Activated T-helper 17 cell treated with anti-CD3 and anti-CD28 coated beads, Interleukin-2, amount 50 U/mL, for 72 hours (primary cell): ENCODE data around the gene PTP4A2. TPM values are rescaled to one million over a fixed set of nuclear protein-coding genes. Genes with fewer than 3 reads are reported as not detected.
"Not testable (repeated sequence)": the region's sequence is repeated elsewhere in the genome, so short reads cannot be mapped to it uniquely, and the experiment has no call there.

Experiments
- ATAC-seq: fragments of 150-1000 bp; cut with Tn5 transposase; replicated peaks from 2 replicates; pipeline ENCODE4 v1.10.0; 2021; ENCODE audit warnings: mild to moderate bottlenecking, moderate library complexity
- H3K27ac Mint-ChIP-seq: one replicate; pipeline ENCODE4 v1.8.0; 2022; ENCODE audit warnings: mixed read lengths
- H3K27me3 Mint-ChIP-seq: one replicate; pipeline ENCODE4 v1.8.0; 2022; ENCODE audit warnings: mixed read lengths
- H3K36me3 Mint-ChIP-seq: one replicate; pipeline ENCODE4 v1.8.0; 2022; ENCODE audit warnings: low read depth, mild to moderate bottlenecking, mixed read lengths
- H3K4me1 Mint-ChIP-seq: one replicate; pipeline ENCODE4 v1.8.0; 2022; ENCODE audit warnings: mixed read lengths
- H3K4me3 Mint-ChIP-seq: one replicate; pipeline ENCODE4 v1.8.0; 2022; ENCODE audit warnings: mild to moderate bottlenecking, mixed read lengths
- H3K9me3 Mint-ChIP-seq: one replicate; pipeline ENCODE4 v1.8.0; 2022; ENCODE audit warnings: mixed read lengths
- total RNA-seq, 2 donors: library from RNA; stranded (reverse); gene quantifications; one replicate each; pipeline ENCODE4 v1.2.3, GENCODE V29; 2022

Gene PTP4A2
- total RNA-seq, 2 donors from 2014 or later = 285 to 351 TPM

- no peak overlapping the region for H3K27ac Mint-ChIP-seq
- no peaks in the 10 kb centered on the region for H3K9me3 Mint-ChIP-seq
- H3K27me3 Mint-ChIP-seq = no peaks in the 10 kb centered on the region
- peaks cover 14% of the 10 kb centered on the region for H3K36me3 Mint-ChIP-seq
- peaks cover 9% of the 10 kb centered on the region for H3K4me1 Mint-ChIP-seq
- no peak for ATAC-seq
- no peak overlapping the region for H3K4me3 Mint-ChIP-seq
Measured at GRCh38 chr1:31900790-31901189, 37.4 kb downstream of the PTP4A2 start.

GRCh38 chr1:31897526-31898100 is 40.6 kb downstream of the PTP4A2 start:
- H3K9me3 Mint-ChIP-seq = no peaks in the 10 kb centered on the region
- H3K4me3 Mint-ChIP-seq = no peak overlapping the region
- no peak for ATAC-seq
- H3K27ac Mint-ChIP-seq = no peak overlapping the region
- H3K4me1 Mint-ChIP-seq = peaks cover 9% of the 10 kb centered on the region
- no peaks in the 10 kb centered on the region for H3K36me3 Mint-ChIP-seq
- H3K27me3 Mint-ChIP-seq = no peaks in the 10 kb centered on the region

GRCh38 chr1:31895474-31896198 is 42.5 kb downstream of the PTP4A2 start:
- H3K4me1 Mint-ChIP-seq, H3K27me3 Mint-ChIP-seq, ATAC-seq, H3K9me3 Mint-ChIP-seq, H3K27ac Mint-ChIP-seq, H3K4me3 Mint-ChIP-seq, H3K36me3 Mint-ChIP-seq: not testable (repeated sequence)

- Mint-ChIP-seq H3K4me3 (peak overlapping the region; percentile 78), H3K27me3 (no peaks in the 10 kb centered on the region), H3K4me1 (peaks cover 13% of the 10 kb centered on the region), H3K9me3 (no peaks in the 10 kb centered on the region), H3K27ac (peak overlapping the region; percentile 96), H3K36me3 (peaks cover 8% of the 10 kb centered on the region)
- ATAC-seq = peak; percentile 88
Measured at GRCh38 chr1:31891280-31891679, 46.9 kb downstream of the PTP4A2 start.

- H3K4me3 Mint-ChIP-seq = no peak overlapping the region
- H3K4me1 Mint-ChIP-seq = peaks cover 13% of the 10 kb centered on the region
- H3K9me3 Mint-ChIP-seq = no peaks in the 10 kb centered on the region
- peaks cover 8% of the 10 kb centered on the region for H3K36me3 Mint-ChIP-seq
- peak overlapping the region; percentile 96 for H3K27ac Mint-ChIP-seq
- H3K27me3 Mint-ChIP-seq = no peaks in the 10 kb centered on the region
- no peak for ATAC-seq
Measured at GRCh38 chr1:31888291-31888690, 49.9 kb downstream of the PTP4A2 start.

- Mint-ChIP-seq H3K4me3 (no peak overlapping the region), H3K9me3 (no peaks in the 10 kb centered on the region), H3K36me3 (peaks cover 8% of the 10 kb centered on the region), H3K27ac (no peak overlapping the region), H3K27me3 (no peaks in the 10 kb centered on the region), H3K4me1 (peaks cover 13% of the 10 kb centered on the region)
- no peak for ATAC-seq
Measured at GRCh38 chr1:31886866-31887265, 51.3 kb downstream of the PTP4A2 start.

GRCh38 chr1:31885851-31886250 is 52.3 kb downstream of the PTP4A2 start:
- Mint-ChIP-seq H3K27me3 (no peaks in the 10 kb centered on the region), H3K9me3 (no peaks in the 10 kb centered on the region), H3K36me3 (peaks cover 8% of the 10 kb centered on the region), H3K4me3 (no peak overlapping the region), H3K4me1 (peaks cover 10% of the 10 kb centered on the region), H3K27ac (no peak overlapping the region)
- ATAC-seq = no peak

GRCh38 chr1:31883357-31883942 is 54.7 kb downstream of the PTP4A2 start:
- H3K4me3 Mint-ChIP-seq = no peak overlapping the region
- no peaks in the 10 kb centered on the region for H3K27me3 Mint-ChIP-seq
- H3K36me3 Mint-ChIP-seq = no peaks in the 10 kb centered on the region
- ATAC-seq = no peak
- H3K4me1 Mint-ChIP-seq = no peaks in the 10 kb centered on the region
- no peak overlapping the region for H3K27ac Mint-ChIP-seq
- H3K9me3 Mint-ChIP-seq = no peaks in the 10 kb centered on the region

GRCh38 chr1:31881688-31882000 is 56.5 kb downstream of the PTP4A2 start:
- H3K27ac Mint-ChIP-seq = no peak overlapping the region
- H3K36me3 Mint-ChIP-seq = no peaks in the 10 kb centered on the region
- no peak for ATAC-seq
- H3K9me3 Mint-ChIP-seq = no peaks in the 10 kb centered on the region
- H3K4me1 Mint-ChIP-seq = no peaks in the 10 kb centered on the region
- H3K4me3 Mint-ChIP-seq = no peak overlapping the region
- H3K27me3 Mint-ChIP-seq = no peaks in the 10 kb centered on the region

- no peaks in the 10 kb centered on the region for H3K27me3 Mint-ChIP-seq
- no peaks in the 10 kb centered on the region for H3K4me1 Mint-ChIP-seq
- H3K27ac Mint-ChIP-seq = no peak overlapping the region
- no peak for ATAC-seq
- no peaks in the 10 kb centered on the region for H3K9me3 Mint-ChIP-seq
- H3K36me3 Mint-ChIP-seq = no peaks in the 10 kb centered on the region
- H3K4me3 Mint-ChIP-seq = no peak overlapping the region
Measured at GRCh38 chr1:31880957-31881687, 57.0 kb downstream of the PTP4A2 start.

- Mint-ChIP-seq H3K4me3 (no peak overlapping the region), H3K9me3 (no peaks in the 10 kb centered on the region), H3K4me1 (no peaks in the 10 kb centered on the region), H3K27ac (no peak overlapping the region), H3K36me3 (no peaks in the 10 kb centered on the region), H3K27me3 (no peaks in the 10 kb centered on the region)
- no peak for ATAC-seq
Measured at GRCh38 chr1:31879981-31880608, 58.1 kb downstream of the PTP4A2 start.

- no peaks in the 10 kb centered on the region for H3K27me3 Mint-ChIP-seq
- no peak for ATAC-seq
- no peak overlapping the region for H3K4me3 Mint-ChIP-seq
- H3K4me1 Mint-ChIP-seq = peaks cover 2% of the 10 kb centered on the region
- H3K9me3 Mint-ChIP-seq = no peaks in the 10 kb centered on the region
- no peak overlapping the region for H3K27ac Mint-ChIP-seq
- H3K36me3 Mint-ChIP-seq = no peaks in the 10 kb centered on the region
Measured at GRCh38 chr1:31878058-31878457, 60.1 kb downstream of the PTP4A2 start.

- Mint-ChIP-seq H3K27ac (no peak overlapping the region), H3K9me3 (no peaks in the 10 kb centered on the region), H3K27me3 (no peaks in the 10 kb centered on the region), H3K36me3 (no peaks in the 10 kb centered on the region), H3K4me3 (no peak overlapping the region), H3K4me1 (peaks cover 6% of the 10 kb centered on the region)
- ATAC-seq = no peak
Measured at GRCh38 chr1:31877544-31877943, 60.6 kb downstream of the PTP4A2 start.

- peaks cover 6% of the 10 kb centered on the region for H3K4me1 Mint-ChIP-seq
- H3K9me3 Mint-ChIP-seq = no peaks in the 10 kb centered on the region
- no peak overlapping the region for H3K4me3 Mint-ChIP-seq
- ATAC-seq = no peak
- no peaks in the 10 kb centered on the region for H3K36me3 Mint-ChIP-seq
- H3K27ac Mint-ChIP-seq = no peak overlapping the region
- H3K27me3 Mint-ChIP-seq = no peaks in the 10 kb centered on the region
Measured at GRCh38 chr1:31875636-31876236, 62.4 kb downstream of the PTP4A2 start.
